Spleen (tissue), 7 donors: ENCODE measurements around the gene SLC25A44.

Source experiments
- CTCF ChIP-seq, 11 experiments: fragments of 200-600 bp in 7 of 11; fragments of 450-650 bp in 4 of 11; sonication (generic) in 4 of 11; IDR thresholded peaks in 8 of 11; conservative IDR thresholded peaks in 3 of 11; 1 replicate in 7 of 11; 2 replicates in 4 of 11; pipeline versions ENCODE4 v1.4.0 to v1.8.0; 2016 to 2021; ENCODE audit warnings: antibody characterized with exemption in 11 of 11, inconsistent platforms in 4 of 11, mild to moderate bottlenecking in 1 of 11
- POLR2A ChIP-seq, 3 donors: fragments of 450-650 bp; IDR thresholded peaks; one replicate each; pipeline ENCODE4 v1.5.1; 2017; ENCODE audit warnings: antibody characterized with exemption in 3 of 3, mild to moderate bottlenecking in 1 of 3
- POLR2AphosphoS5 ChIP-seq, 3 donors: sonication (generic); formaldehyde crosslinking; IDR thresholded peaks; one replicate each; pipeline ENCODE4 v1.5.1; 2017; ENCODE audit warnings: antibody characterized with exemption in 3 of 3
- donor health status: DM: no; HTN: no; CAD: no; lungs with moderate emphysema.
- donor health status: DM: no; HTN: no; CAD: no.
- donor health status: DM: no; HTN: no; CAD: no.

- no peak for TF ChIP-seq CTCF (IDR thresholded peaks at IDR 0.05 in 8 of 11, conservative IDR thresholded peaks at IDR 0.05 in 3 of 11)
- no peak for TF ChIP-seq POLR2A (IDR thresholded peaks at IDR 0.05)
- peak in 1 of 3 donors; percentile 17 for TF ChIP-seq POLR2AphosphoS5 (IDR thresholded peaks at IDR 0.05)
Observed at GRCh38 chr1:156152628-156153027, 41.3 kb upstream of the SLC25A44 start.
